Neural progenitor cell (in vitro differentiated cells): ENCODE data around the gene IFRD1. TPM values are rescaled to one million over a fixed set of nuclear protein-coding genes. Genes with fewer than 3 reads are reported as not detected.
"Not testable (repeated sequence)": the region's sequence is repeated elsewhere in the genome, so short reads cannot be mapped to it uniquely, and the experiment has no call there.

Source experiments
- DNase-seq: peaks from one replicate; pipeline ENCODE4 v3.0.0-alpha.2; 2016; ENCODE audit warnings: low spot score
- H2AFZ ChIP-seq: fragments of 200-600 bp; sonication (generic); replicated peaks from 2 replicates; pipeline ENCODE4 v1.6.1; 2016; ENCODE audit warnings: antibody characterized with exemption
- H3F3A ChIP-seq: fragments of 200-600 bp; sonication (generic); 2 replicates; pipeline ENCODE4 v1.6.1; 2016; ENCODE audit warnings: antibody characterized with exemption, low read depth
- H3K27ac ChIP-seq: fragments of 200-600 bp; sonication (generic); 2 replicates; pipeline ENCODE4 v1.5.1; 2016; ENCODE audit warnings: mild to moderate bottlenecking
- H3K27me3 ChIP-seq: fragments of 200-600 bp; sonication (generic); 2 replicates; pipeline ENCODE4 v1.6.1; 2016; ENCODE audit warnings: mild to moderate bottlenecking, moderate library complexity
- H3K36me3 ChIP-seq: fragments of 200-600 bp; sonication (generic); 2 replicates; pipeline ENCODE4 v1.5.1; 2016
- H3K4me1 ChIP-seq: fragments of 200-600 bp; sonication (generic); 2 replicates; pipeline ENCODE4 v1.6.1; 2016; ENCODE audit warnings: mixed run types
- H3K4me2 ChIP-seq: fragments of 200-600 bp; sonication (generic); 2 replicates; pipeline ENCODE4 v1.6.1; 2016
- H3K4me3 ChIP-seq: fragments of 200-600 bp; sonication (generic); 2 replicates; pipeline ENCODE4 v1.5.1; 2016
- H3K79me2 ChIP-seq: fragments of 200-600 bp; sonication (generic); 2 replicates; pipeline ENCODE4 v1.6.1; 2016; ENCODE audit warnings: low read depth
- H3K9ac ChIP-seq: fragments of 200-600 bp; sonication (generic); 2 replicates; pipeline ENCODE4 v1.6.1; 2016
- H3K9me3 ChIP-seq: fragments of 200-600 bp; sonication (generic); 2 replicates; pipeline ENCODE4 v1.5.1; 2016; ENCODE audit warnings: low read depth
- H4K20me1 ChIP-seq: fragments of 200-600 bp; sonication (generic); 2 replicates; pipeline ENCODE4 v1.6.1; 2016; ENCODE audit warnings: low read depth
- H3K27ac Mint-ChIP-seq: 3 replicates; pipeline ENCODE4 v1.8.0; 2021; ENCODE audit warnings: mixed read lengths
- H3K27me3 Mint-ChIP-seq: 2 replicates; pipeline ENCODE4 v1.8.0; 2022; ENCODE audit warnings: low read depth, mild to moderate bottlenecking, inconsistent platforms, moderate library complexity, mixed read lengths; ENCODE audit not compliant: insufficient read depth
- H3K36me3 Mint-ChIP-seq: 3 replicates; pipeline ENCODE4 v1.8.0; 2021; ENCODE audit warnings: mixed read lengths
- H3K4me1 Mint-ChIP-seq: 3 replicates; pipeline ENCODE4 v1.8.0; 2021; ENCODE audit warnings: mixed read lengths
- H3K4me3 Mint-ChIP-seq: 3 replicates; pipeline ENCODE4 v1.8.0; 2021; ENCODE audit warnings: mild to moderate bottlenecking, moderate library complexity, mixed read lengths
- H3K9me3 Mint-ChIP-seq: 3 replicates; pipeline ENCODE4 v1.8.0; 2020; ENCODE audit warnings: mixed read lengths
- CTCF ChIP-seq: fragments of 200-600 bp; sonication (generic); IDR thresholded peaks from 2 replicates; pipeline ENCODE4 v1.5.1; 2017; ENCODE audit warnings: antibody characterized with exemption, mild to moderate bottlenecking
- EZH2 ChIP-seq: fragments of 200-600 bp; sonication (generic); IDR thresholded peaks from 2 replicates; pipeline ENCODE4 v1.6.1; 2017; ENCODE audit warnings: antibody characterized with exemption, mild to moderate bottlenecking, moderate library complexity
- EZH2phosphoT487 ChIP-seq: fragments of 200-600 bp; sonication (generic); IDR thresholded peaks from 2 replicates; pipeline ENCODE4 v1.6.1; 2017; ENCODE audit warnings: antibody characterized with exemption
- total RNA-seq: library from RNA; depleted of rRNA; stranded (reverse); fragments of >200 nt; gene quantifications from 2 replicates; pipeline ENCODE4 v1.2.3, GENCODE V29; 2015; ENCODE audit warnings: low replicate concordance

IFRD1 gene
- total RNA-seq, 1 donor from 2014 or later, result 110 TPM

- Histone ChIP-seq H3K36me3 (peaks cover 28% of the 10 kb centered on the region), H3K27ac (no peak overlapping the region), H4K20me1 (peaks cover 20% of the 10 kb centered on the region), H2AFZ (no peak overlapping the region), H3K9me3 (no peaks in the 10 kb centered on the region), H3K9ac (no peak overlapping the region), H3F3A (peaks cover 12% of the 10 kb centered on the region), H3K79me2 (peaks cover 64% of the 10 kb centered on the region), H3K4me2 (peak overlapping the region; percentile 96), H3K4me3 (peak overlapping the region; percentile 91), H3K4me1 (peaks cover 17% of the 10 kb centered on the region), H3K27me3 (no peaks in the 10 kb centered on the region)
- DNase-seq, result no peak
- Mint-ChIP-seq H3K9me3 (no peaks in the 10 kb centered on the region), H3K4me3 (peak overlapping the region; percentile 1), H3K36me3 (peaks cover 7% of the 10 kb centered on the region), H3K4me1 (peaks cover 31% of the 10 kb centered on the region), H3K27me3 (peaks cover 4% of the 10 kb centered on the region), H3K27ac (no peak overlapping the region)
- no peak for TF ChIP-seq CTCF
- TF ChIP-seq EZH2, result no peak
- TF ChIP-seq EZH2phosphoT487, result no peak
Observed at GRCh38 chr7:112453505-112454171, 3.4 kb downstream of the IFRD1 start.

- not testable (repeated sequence) for H3K9ac ChIP-seq, H3K27ac Mint-ChIP-seq, H3K4me2 ChIP-seq, H2AFZ ChIP-seq, H3K4me3 Mint-ChIP-seq, DNase-seq, H3K27ac ChIP-seq, H3K9me3 Mint-ChIP-seq, H3K4me3 ChIP-seq, H3K27me3 ChIP-seq, H3K9me3 ChIP-seq, H3K27me3 Mint-ChIP-seq
- peaks cover 27% of the 10 kb centered on the region for H3K4me1 Mint-ChIP-seq
- Histone ChIP-seq H3K79me2 (peaks cover 64% of the 10 kb centered on the region), H3K4me1 (peaks cover 17% of the 10 kb centered on the region), H4K20me1 (peaks cover 20% of the 10 kb centered on the region), H3F3A (peaks cover 14% of the 10 kb centered on the region), H3K36me3 (peaks cover 30% of the 10 kb centered on the region)
- H3K36me3 Mint-ChIP-seq, result peaks cover 11% of the 10 kb centered on the region
Observed at GRCh38 chr7:112454191-112454590, 3.9 kb downstream of the IFRD1 start.

GRCh38 chr7:112459645-112460044 lies 9.4 kb downstream of the IFRD1 start:
- TF ChIP-seq CTCF, result no peak
- TF ChIP-seq EZH2, result no peak
- no peak for TF ChIP-seq EZH2phosphoT487
- Mint-ChIP-seq H3K27ac (no peak overlapping the region), H3K4me3 (no peak overlapping the region), H3K36me3 (peaks cover 35% of the 10 kb centered on the region), H3K4me1 (no peaks in the 10 kb centered on the region), H3K9me3 (no peaks in the 10 kb centered on the region), H3K27me3 (no peaks in the 10 kb centered on the region)
- Histone ChIP-seq H3K27ac (no peak overlapping the region), H3K27me3 (no peaks in the 10 kb centered on the region), H3K4me2 (no peak overlapping the region), H2AFZ (no peak overlapping the region), H3K4me1 (no peaks in the 10 kb centered on the region), H3F3A (peaks cover 4% of the 10 kb centered on the region), H3K79me2 (peaks cover 31% of the 10 kb centered on the region), H4K20me1 (peaks cover 7% of the 10 kb centered on the region), H3K36me3 (peaks cover 42% of the 10 kb centered on the region), H3K9ac (no peak overlapping the region), H3K9me3 (no peaks in the 10 kb centered on the region), H3K4me3 (no peak overlapping the region)
- no peak for DNase-seq

- Mint-ChIP-seq H3K36me3 (peaks cover 31% of the 10 kb centered on the region), H3K27ac (no peak overlapping the region), H3K4me1 (no peaks in the 10 kb centered on the region), H3K4me3 (no peak overlapping the region), H3K9me3 (no peaks in the 10 kb centered on the region), H3K27me3 (no peaks in the 10 kb centered on the region)
- no peak overlapping the region for H2AFZ ChIP-seq
- no peak overlapping the region for H3K27ac ChIP-seq
- no peaks in the 10 kb centered on the region for H3K27me3 ChIP-seq
- no peak overlapping the region for H3K4me2 ChIP-seq
- H3K9ac ChIP-seq, result no peak overlapping the region
- H3K36me3 ChIP-seq, result peaks cover 35% of the 10 kb centered on the region
- peaks cover 19% of the 10 kb centered on the region for H3K79me2 ChIP-seq
- H3K4me3 ChIP-seq, result no peak overlapping the region
- H4K20me1 ChIP-seq, result peaks cover 17% of the 10 kb centered on the region
- no peaks in the 10 kb centered on the region for H3K4me1 ChIP-seq
- H3F3A ChIP-seq, result peaks cover 4% of the 10 kb centered on the region
- DNase-seq, result no peak
- TF ChIP-seq CTCF (no peak), EZH2phosphoT487 (no peak), EZH2 (no peak)
- H3K9me3 ChIP-seq, result no peaks in the 10 kb centered on the region
Observed at GRCh38 chr7:112462236-112462635, 12.0 kb downstream of the IFRD1 start.
